Ectodermal cell (in vitro differentiated cells): ENCODE data around the gene LRMDA.

Experiments
- H3K27ac ChIP-seq: 2 replicates; pipeline ENCODE4 v1.7.0; 2013; ENCODE audit warnings: mild to moderate bottlenecking, low read depth, low read length; ENCODE audit not compliant: insufficient read depth, poor library complexity, severe bottlenecking
- H3K27me3 ChIP-seq: 2 replicates; pipeline ENCODE4 v1.7.0; 2013; ENCODE audit warnings: mild to moderate bottlenecking, low read length; ENCODE audit not compliant: insufficient read depth, control insufficient read depth, poor library complexity, severe bottlenecking
- H3K36me3 ChIP-seq: one replicate; pipeline ENCODE4 v1.7.0; 2013; ENCODE audit warnings: low read length; ENCODE audit not compliant: control insufficient read depth, insufficient read depth
- H3K4me1 ChIP-seq: one replicate; pipeline ENCODE4 v1.7.0; 2013; ENCODE audit warnings: low read length; ENCODE audit not compliant: control insufficient read depth, insufficient read depth
- H3K4me3 ChIP-seq: 2 replicates; pipeline ENCODE4 v1.7.0; 2013; ENCODE audit warnings: low read depth, low read length, control low read depth; ENCODE audit not compliant: insufficient read depth
- H3K9me3 ChIP-seq: 2 replicates; pipeline ENCODE4 v1.7.0; 2013; ENCODE audit warnings: mild to moderate bottlenecking, low read length, moderate library complexity; ENCODE audit not compliant: control insufficient read depth
- WGBS, 2 experiments: methylation state at CpG; one replicate each; pipeline ENCODE4 v1.1.7; 2013; ENCODE audit warnings: missing lambda C conversion rate in 2 of 2; 5-methylcytosine and 5-hydroxymethylcytosine counted together

LRMDA gene

DNA sequence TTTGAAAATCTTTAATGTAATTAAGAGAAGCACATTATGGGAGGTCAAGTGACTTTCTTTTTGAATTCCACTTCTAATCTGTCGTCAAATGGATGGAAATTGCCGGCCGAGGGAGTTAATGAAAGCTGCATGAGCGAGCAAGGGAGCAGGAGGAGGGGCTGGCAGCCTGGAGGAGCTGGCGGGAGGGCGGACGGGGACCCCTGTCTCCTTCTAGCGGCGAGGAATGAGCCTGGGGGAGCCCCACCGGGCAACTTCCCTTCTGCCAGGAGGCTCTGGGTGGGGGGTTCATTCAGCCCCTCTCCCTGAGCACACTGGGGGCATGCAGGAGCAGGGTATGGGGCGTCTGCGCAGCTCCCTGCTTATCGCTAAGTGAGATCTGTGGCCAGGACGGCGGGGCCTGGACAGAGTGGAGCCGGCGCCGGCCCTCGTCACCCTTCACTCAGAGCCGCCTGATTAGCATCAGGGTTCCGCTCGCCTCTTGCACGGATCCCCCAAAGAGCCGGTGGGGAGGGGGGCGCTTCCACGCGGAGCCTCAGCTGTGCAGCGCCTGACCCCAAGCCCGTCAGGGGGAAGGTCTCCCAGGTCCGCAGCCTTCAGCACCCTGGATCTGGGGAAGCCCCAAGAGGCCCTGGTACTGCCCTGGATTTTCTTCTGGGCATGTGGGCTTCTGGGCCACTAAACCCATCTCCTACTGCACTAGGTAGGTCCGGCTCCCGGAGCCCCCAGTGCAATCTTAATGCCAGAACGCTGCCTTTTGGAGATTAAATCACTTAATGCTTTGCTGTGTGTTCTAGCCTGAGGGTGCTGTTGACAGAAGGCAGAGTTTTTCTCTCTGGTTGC lies 680.8 kb downstream of the LRMDA start:
- Histone ChIP-seq H3K4me1 (peaks cover 39% of the 10 kb centered on the region), H3K27me3 (no peaks in the 10 kb centered on the region), H3K4me3 (no peak overlapping the region), H3K36me3 (no peaks in the 10 kb centered on the region), H3K27ac (no peak overlapping the region), H3K9me3 (no peaks in the 10 kb centered on the region)
- WGBS, 2 experiments = 89 to 90% methylated on average over 33 of the region's 33 CpGs

DNA sequence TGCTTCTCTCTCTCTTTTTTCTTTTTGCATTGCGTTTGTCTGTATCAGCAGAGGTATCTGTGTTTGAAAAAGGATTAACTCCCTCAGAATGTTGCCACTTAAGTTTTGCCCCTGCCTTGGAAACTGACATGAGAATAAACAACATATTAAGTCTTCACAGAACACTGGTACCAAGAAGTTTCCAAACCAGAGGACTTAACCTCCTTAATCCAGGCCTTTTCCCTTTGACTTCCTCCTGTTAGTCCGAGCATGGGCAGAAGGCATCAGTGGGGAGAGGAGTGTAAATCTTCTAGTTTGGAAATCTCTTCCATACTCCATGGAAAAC lies 681.4 kb downstream of the LRMDA start:
- H3K27ac ChIP-seq = no peak overlapping the region
- no peaks in the 10 kb centered on the region for H3K27me3 ChIP-seq
- no peaks in the 10 kb centered on the region for H3K9me3 ChIP-seq
- 60 to 90% methylated on average over 1 to 2 of the region's 2 CpGs for WGBS, 2 experiments
- peaks cover 37% of the 10 kb centered on the region for H3K4me1 ChIP-seq
- no peak overlapping the region for H3K4me3 ChIP-seq
- H3K36me3 ChIP-seq = no peaks in the 10 kb centered on the region

DNA sequence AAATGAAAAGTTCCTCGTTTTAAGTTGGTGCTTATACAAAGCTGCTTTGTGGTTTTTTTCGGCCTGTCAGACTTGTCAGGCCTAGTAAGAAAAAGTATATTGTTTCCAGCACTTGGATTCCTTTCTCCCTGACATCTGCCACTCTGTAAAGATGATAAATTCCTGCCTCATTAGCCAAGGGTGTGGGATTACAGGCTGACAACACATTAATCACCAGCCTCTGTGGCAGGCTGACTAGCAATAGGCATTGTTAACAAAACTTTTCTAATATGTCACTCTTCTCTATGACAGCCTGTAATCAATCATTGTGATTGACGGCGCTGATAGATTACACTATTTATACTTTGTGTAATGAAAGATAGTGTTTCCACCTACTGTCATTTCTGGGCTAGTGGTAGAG lies 682.5 kb downstream of the LRMDA start:
- no peaks in the 10 kb centered on the region for H3K9me3 ChIP-seq
- no peaks in the 10 kb centered on the region for H3K27me3 ChIP-seq
- no peak overlapping the region for H3K27ac ChIP-seq
- H3K4me1 ChIP-seq = peaks cover 37% of the 10 kb centered on the region
- WGBS, 2 experiments = 38 to 70% methylated on average over 2 to 4 of the region's 4 CpGs
- no peaks in the 10 kb centered on the region for H3K36me3 ChIP-seq
- no peak overlapping the region for H3K4me3 ChIP-seq

DNA sequence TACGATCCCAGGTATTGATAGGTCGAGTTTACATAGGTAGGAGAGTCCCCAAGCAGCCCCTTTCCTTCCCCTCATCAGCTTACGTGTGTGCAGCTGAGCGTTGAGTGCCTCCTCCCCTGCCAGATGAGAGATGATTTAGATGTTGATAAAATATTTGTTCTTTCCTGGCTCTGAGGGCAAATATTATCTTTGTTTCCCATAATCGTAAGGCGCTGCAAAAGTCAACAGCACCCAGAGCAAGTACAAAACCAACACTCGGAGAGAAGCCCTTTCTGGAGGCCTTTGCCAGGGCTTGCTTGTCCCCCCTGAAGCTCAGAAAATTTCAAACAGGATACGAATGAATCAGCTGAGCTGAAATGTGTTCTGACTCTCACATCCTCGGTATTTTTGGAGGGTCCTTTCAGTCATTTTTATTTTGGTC lies 683.2 kb downstream of the LRMDA start:
- Histone ChIP-seq H3K27me3 (no peaks in the 10 kb centered on the region), H3K36me3 (no peaks in the 10 kb centered on the region), H3K4me1 (peaks cover 37% of the 10 kb centered on the region), H3K9me3 (no peaks in the 10 kb centered on the region), H3K4me3 (no peak overlapping the region), H3K27ac (no peak overlapping the region)
- WGBS, 2 experiments = 82 to 89% methylated on average over 7 to 9 of the region's 9 CpGs

DNA sequence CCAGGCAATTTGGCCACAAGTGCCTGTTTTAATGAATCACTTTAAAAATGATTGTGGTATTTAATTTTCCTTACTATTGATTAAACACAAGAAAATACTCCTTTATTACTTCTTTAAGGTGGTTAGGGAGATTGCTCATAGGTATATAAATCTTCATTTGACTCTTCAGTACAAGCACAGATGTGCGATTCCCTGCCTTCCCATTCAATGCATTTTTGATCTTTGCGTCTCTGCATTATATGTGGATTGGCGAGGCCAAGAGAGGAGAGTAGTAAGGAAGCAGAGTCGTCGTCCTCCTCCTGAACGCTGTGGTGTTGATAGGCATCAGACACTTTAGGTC lies 683.7 kb downstream of the LRMDA start:
- 85 to 86% methylated on average over 6 of the region's 6 CpGs for WGBS, 2 experiments
- no peaks in the 10 kb centered on the region for H3K36me3 ChIP-seq
- H3K27me3 ChIP-seq = no peaks in the 10 kb centered on the region
- no peak overlapping the region for H3K27ac ChIP-seq
- H3K4me3 ChIP-seq = no peak overlapping the region
- peaks cover 37% of the 10 kb centered on the region for H3K4me1 ChIP-seq
- H3K9me3 ChIP-seq = no peaks in the 10 kb centered on the region

DNA sequence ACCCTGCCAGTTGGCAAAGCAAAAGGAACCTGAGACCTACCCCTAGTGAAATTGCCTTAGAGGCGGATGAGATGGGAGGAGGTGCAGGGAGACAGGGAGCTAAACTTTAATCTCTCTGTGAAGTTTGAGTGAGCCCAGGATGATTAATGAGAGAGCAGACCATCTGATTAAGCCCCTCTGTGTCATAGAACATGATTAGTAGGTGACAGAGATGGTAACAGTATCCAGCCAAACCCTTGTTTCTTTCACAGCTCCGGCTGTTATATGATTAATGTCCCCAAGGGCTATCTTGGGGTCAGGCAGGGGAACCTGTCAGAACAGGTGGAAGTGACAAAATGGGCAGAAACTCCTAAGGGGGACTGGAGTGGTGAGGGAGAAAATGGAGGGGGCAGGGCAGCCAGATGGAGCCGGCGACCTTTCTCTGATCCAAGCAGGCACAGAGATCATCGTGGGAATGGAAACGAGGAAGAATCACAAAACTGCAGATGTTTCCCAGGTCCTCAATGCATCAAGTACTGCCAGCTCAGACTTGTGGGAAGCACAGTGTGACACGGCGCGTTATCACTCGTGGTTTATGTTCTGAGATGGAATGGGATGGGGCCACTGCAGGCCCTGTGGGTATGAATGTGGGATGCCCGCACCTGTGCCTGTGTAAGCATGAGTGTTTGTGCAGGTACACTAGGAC lies 684.2 kb downstream of the LRMDA start:
- Histone ChIP-seq H3K36me3 (no peaks in the 10 kb centered on the region), H3K27me3 (no peaks in the 10 kb centered on the region), H3K27ac (peak overlapping the region; percentile 4), H3K4me3 (no peak overlapping the region), H3K4me1 (peaks cover 37% of the 10 kb centered on the region), H3K9me3 (no peaks in the 10 kb centered on the region)
- WGBS, 2 experiments = 84 to 85% methylated on average over 11 of the region's 11 CpGs

DNA sequence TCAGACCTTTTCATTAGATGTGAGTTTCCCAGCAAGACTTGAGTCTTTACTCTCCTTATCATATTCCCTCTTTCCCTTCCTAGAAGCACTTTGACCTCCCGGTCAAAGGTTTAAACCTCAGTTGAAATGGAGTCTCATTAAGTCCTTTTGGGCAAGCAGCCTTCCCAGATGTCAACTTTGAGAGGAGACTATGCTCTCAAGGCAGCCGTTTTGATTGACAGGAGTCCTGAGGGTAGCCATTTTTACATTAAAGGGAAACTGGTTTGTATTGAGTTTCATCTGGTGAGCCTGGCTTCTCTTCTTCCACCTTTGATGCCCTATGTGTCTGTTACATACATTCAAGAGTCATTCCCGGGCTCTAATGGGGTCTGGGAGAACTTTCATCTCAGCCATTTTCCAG lies 685.1 kb downstream of the LRMDA start:
- Histone ChIP-seq H3K27me3 (no peaks in the 10 kb centered on the region), H3K4me3 (no peak overlapping the region), H3K4me1 (peaks cover 37% of the 10 kb centered on the region), H3K27ac (no peak overlapping the region), H3K9me3 (no peaks in the 10 kb centered on the region), H3K36me3 (no peaks in the 10 kb centered on the region)
- 90 to 94% methylated on average over 3 of the region's 3 CpGs for WGBS, 2 experiments

DNA sequence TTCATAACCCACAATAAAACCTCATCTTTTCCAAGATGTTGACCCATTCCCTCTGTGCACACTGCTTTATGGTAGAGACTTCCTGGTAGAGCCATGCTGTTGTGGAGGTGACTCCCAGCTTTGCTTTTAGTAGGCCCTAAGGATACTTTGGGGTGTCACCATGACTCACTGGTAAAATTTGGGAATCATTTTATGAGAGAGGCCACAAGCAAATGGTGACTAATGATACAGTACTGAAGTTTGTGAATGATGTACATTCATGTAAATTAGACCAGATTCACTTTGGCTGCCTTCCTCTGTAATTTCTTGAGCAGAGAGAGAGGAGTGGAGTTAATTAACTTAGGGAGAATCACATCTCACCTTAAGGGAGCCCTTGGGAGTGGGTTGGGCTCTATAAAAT lies 686.5 kb downstream of the LRMDA start:
- Histone ChIP-seq H3K4me1 (peaks cover 25% of the 10 kb centered on the region), H3K4me3 (no peak overlapping the region), H3K9me3 (no peaks in the 10 kb centered on the region), H3K27me3 (no peaks in the 10 kb centered on the region), H3K27ac (no peak overlapping the region), H3K36me3 (no peaks in the 10 kb centered on the region)

DNA sequence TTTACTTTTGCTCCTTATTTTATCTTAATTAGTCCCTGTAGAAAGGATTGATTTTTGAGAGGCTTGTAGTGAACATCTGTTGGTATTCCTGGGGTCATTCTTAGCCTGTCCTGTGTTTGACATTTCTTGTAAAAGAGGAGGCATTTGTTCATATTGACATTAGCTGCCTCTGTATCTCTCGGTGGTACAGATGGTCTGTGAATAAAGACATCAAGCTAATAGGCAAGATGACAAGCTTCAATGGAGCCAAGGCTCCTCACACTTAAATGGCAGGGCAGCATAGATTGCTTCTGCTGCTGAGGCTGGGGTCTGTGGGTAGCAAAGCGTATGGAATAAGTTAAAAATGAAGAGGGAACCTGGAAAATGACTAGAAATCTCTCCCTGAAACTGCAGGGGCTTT lies 687.6 kb downstream of the LRMDA start:
- H3K4me3 ChIP-seq = no peak overlapping the region
- H3K27me3 ChIP-seq = no peaks in the 10 kb centered on the region
- H3K36me3 ChIP-seq = no peaks in the 10 kb centered on the region
- peaks cover 16% of the 10 kb centered on the region for H3K4me1 ChIP-seq
- WGBS, 2 experiments = 80 to 85% methylated on average over 2 of the region's 2 CpGs
- no peaks in the 10 kb centered on the region for H3K9me3 ChIP-seq
- no peak overlapping the region for H3K27ac ChIP-seq

DNA sequence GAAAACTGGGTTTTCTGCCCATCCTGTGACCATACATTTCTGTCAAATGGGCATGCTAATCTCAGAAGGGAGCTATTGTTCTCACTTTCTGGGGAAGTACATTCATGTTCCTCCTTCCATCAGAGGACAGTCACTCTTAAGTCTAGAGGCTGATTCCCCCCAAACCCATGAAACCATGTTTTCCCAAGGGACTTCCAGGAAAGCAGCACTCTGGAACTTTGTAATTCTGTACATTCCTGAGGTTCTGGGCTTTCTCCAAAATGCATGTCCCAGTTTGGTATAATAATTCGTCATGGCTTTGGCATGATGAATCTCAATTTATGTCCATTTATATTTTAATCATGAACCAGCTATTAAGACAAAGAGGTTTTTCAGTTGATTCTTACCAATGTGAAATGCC lies 688.1 kb downstream of the LRMDA start:
- 100% methylated on average over 1 of the region's 1 CpG for WGBS, 2 experiments
- H3K27me3 ChIP-seq = no peaks in the 10 kb centered on the region
- no peaks in the 10 kb centered on the region for H3K36me3 ChIP-seq
- H3K9me3 ChIP-seq = no peaks in the 10 kb centered on the region
- H3K27ac ChIP-seq = no peak overlapping the region
- peaks cover 16% of the 10 kb centered on the region for H3K4me1 ChIP-seq
- H3K4me3 ChIP-seq = no peak overlapping the region
